Memory B cell (primary cell): ENCODE measurements around the gene MAP2.

Experiments used
- ATAC-seq: fragments of 150-1000 bp; cut with Tn5 transposase; 2 replicates; pipeline ENCODE4 v1.10.0; 2021; ENCODE audit warnings: low read depth, mild to moderate bottlenecking, moderate library complexity
- DNase-seq, 2 donors: peaks; one replicate each; pipeline ENCODE4 v3.0.0; 2022; ENCODE audit warnings: low spot score in 2 of 2
- H3K27ac Mint-ChIP-seq: one replicate; pipeline ENCODE4 v1.8.0; 2022; ENCODE audit warnings: mild to moderate bottlenecking, moderate library complexity, mixed read lengths
- H3K27me3 Mint-ChIP-seq: one replicate; pipeline ENCODE4 v1.8.0; 2022; ENCODE audit warnings: mixed read lengths
- H3K36me3 Mint-ChIP-seq: one replicate; pipeline ENCODE4 v1.8.0; 2022; ENCODE audit warnings: mild to moderate bottlenecking, mixed read lengths
- H3K4me1 Mint-ChIP-seq: one replicate; pipeline ENCODE4 v1.8.0; 2022; ENCODE audit warnings: mixed read lengths
- H3K4me3 Mint-ChIP-seq: one replicate; pipeline ENCODE4 v1.8.0; 2022; ENCODE audit warnings: mild to moderate bottlenecking, moderate library complexity, mixed read lengths
- H3K9me3 Mint-ChIP-seq: one replicate; pipeline ENCODE4 v1.8.0; 2022; ENCODE audit warnings: mixed read lengths

The MAP2 gene

DNA sequence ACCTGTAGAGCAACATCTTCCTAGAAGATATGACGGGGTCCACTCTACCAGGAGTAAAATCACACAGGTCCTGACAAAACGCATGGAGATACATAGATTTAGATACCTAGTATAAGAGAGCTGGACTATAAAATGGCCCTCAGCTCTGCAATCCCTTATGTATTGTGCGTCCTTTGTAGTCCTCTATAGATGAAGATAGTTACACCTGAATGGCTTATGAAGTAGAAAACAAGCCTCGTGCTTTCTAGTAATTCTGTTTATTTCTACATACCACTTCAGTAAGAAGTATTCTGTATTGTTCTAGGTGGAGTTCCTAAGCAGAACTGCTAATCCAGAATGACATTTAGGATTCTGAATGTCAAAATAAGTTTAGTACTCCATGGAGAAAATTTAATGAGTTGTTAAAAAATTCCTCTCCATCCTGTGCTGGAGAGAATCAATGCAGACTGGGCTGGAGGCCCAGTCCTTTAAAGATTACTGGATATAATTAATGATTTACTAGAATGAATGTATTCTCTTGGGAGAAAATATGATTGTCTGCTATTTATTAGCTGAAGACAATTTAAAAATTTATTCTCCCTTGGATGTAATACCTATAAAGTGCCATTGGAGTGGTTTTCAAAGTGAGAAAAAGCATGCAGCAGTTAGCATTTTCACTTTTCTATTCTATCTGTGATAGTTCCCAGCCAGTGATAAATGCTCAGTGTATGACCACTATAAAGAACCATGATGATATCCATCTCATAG is 200.5 kb downstream of the MAP2 start:
- Mint-ChIP-seq H3K9me3 (no peaks in the 10 kb centered on the region), H3K36me3 (no peaks in the 10 kb centered on the region), H3K4me3 (no peak overlapping the region), H3K4me1 (peaks cover 7% of the 10 kb centered on the region), H3K27ac (no peak overlapping the region), H3K27me3 (no peaks in the 10 kb centered on the region)
- ATAC-seq (no peak), DNase-seq (no peak)

DNA sequence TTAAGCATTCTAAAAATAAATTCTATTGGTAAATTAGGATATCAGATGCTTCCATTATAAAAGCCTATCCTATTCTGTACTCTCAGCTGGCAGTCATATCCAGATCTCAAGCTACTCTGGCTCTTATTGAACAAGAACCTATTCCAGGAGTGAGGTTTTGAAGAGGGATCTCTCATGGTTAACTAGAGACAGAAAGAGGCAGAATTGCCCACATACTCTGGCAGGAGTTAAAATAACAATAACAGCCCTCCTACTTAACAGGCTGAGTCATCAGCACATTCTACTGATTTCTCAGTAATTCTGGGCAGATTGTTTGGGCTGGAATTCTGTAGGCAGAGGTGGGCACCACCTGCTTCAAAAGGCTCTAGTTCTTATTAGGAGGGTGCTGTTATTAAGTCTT is 205.8 kb downstream of the MAP2 start:
- Mint-ChIP-seq H3K27me3 (peaks cover 2% of the 10 kb centered on the region), H3K27ac (no peak overlapping the region), H3K4me1 (no peaks in the 10 kb centered on the region), H3K36me3 (no peaks in the 10 kb centered on the region), H3K4me3 (no peak overlapping the region), H3K9me3 (no peaks in the 10 kb centered on the region)
- no peak for DNase-seq
- ATAC-seq: no peak

DNA sequence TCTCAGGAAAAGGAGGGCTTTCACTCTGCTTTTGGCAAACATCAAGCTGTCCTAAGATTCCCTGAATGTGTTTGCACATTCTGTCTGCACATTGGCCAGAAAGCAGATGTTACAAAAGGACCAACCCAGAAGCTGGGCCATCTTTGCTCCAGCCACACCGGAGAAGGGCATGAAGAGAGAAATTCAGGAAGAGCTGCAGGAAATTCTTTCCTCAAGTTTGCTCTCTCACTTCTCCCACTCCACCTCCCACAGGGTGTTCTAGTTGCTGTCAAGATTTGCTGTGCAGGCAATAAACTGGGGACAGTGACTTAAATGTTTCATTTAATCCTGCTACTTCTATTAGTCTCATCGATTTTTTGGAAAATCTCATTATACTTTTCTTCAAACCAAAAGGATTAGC is 210.1 kb downstream of the MAP2 start:
- no peaks in the 10 kb centered on the region for H3K36me3 Mint-ChIP-seq
- ATAC-seq (no peak), DNase-seq (no peak)
- no peak overlapping the region for H3K27ac Mint-ChIP-seq
- H3K27me3 Mint-ChIP-seq: peaks cover 2% of the 10 kb centered on the region
- no peaks in the 10 kb centered on the region for H3K4me1 Mint-ChIP-seq
- no peaks in the 10 kb centered on the region for H3K9me3 Mint-ChIP-seq
- H3K4me3 Mint-ChIP-seq: no peak overlapping the region

DNA sequence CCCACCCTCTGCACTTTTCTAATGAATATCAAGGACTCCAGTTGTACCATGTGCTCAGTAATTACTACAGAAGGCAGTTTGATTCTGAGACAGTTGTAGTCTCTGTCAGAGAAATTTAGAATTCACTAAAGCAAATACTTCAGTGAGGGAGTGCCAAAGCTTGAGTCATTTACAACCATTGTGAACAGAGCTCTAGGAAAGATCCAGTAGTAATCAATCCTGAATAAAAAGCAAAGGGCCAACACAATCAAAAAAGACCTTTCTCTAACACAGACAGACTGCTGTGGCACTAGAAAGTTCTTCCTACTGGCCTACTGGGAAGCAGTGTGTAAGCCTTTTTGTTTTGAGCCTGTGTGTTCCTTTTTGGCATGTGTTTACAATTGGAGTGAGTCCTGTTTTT is 212.2 kb downstream of the MAP2 start:
- Mint-ChIP-seq H3K27ac (no peak overlapping the region), H3K27me3 (peaks cover 2% of the 10 kb centered on the region), H3K36me3 (no peaks in the 10 kb centered on the region), H3K4me1 (no peaks in the 10 kb centered on the region), H3K4me3 (no peak overlapping the region), H3K9me3 (no peaks in the 10 kb centered on the region)
- no peak for DNase-seq
- ATAC-seq: no peak

DNA sequence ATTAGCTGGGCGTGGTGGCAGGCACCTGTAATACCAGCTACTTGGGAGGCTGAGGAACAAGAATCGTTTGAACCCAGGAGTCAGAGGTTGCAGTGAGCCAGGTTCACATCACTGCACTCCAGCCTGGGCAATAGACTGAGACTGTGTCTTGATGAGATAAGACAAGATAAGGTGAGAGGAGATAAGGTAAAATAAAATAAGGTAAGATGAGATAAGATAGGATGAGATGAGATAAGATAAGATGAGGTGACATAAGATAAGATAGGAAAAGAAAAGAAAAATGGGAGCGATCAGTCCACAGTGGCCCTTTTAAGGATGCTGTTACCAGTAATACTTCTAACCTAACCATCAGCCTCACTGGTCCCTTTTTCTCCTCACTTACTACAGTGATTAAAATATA is 213.4 kb downstream of the MAP2 start:
- Mint-ChIP-seq H3K4me1 (no peaks in the 10 kb centered on the region), H3K27ac (no peak overlapping the region), H3K36me3 (no peaks in the 10 kb centered on the region), H3K27me3 (peaks cover 2% of the 10 kb centered on the region), H3K9me3 (no peaks in the 10 kb centered on the region), H3K4me3 (no peak overlapping the region)
- no peak for ATAC-seq
- DNase-seq: no peak

DNA sequence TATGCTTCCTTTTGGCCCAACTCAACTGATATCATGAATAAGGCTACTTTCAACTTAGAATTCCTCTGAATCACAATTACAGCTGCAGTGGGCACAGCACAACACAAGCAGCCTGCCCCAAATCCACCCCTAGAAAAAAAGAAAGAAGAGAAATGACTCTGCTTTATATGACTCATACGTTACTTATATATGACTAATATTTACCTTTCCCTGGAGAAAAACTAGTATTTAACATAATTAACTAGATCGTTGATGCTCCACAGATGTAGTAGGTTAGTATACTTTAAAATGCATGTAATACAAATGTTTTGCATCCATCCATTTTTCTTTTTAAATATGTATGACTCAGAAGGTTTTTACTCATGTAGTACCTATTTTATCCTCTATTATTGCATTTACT is 214.5 kb downstream of the MAP2 start:
- no peaks in the 10 kb centered on the region for H3K27me3 Mint-ChIP-seq
- no peak overlapping the region for H3K4me3 Mint-ChIP-seq
- DNase-seq (no peak), ATAC-seq (no peak)
- no peaks in the 10 kb centered on the region for H3K4me1 Mint-ChIP-seq
- no peaks in the 10 kb centered on the region for H3K9me3 Mint-ChIP-seq
- no peak overlapping the region for H3K27ac Mint-ChIP-seq
- no peaks in the 10 kb centered on the region for H3K36me3 Mint-ChIP-seq

DNA sequence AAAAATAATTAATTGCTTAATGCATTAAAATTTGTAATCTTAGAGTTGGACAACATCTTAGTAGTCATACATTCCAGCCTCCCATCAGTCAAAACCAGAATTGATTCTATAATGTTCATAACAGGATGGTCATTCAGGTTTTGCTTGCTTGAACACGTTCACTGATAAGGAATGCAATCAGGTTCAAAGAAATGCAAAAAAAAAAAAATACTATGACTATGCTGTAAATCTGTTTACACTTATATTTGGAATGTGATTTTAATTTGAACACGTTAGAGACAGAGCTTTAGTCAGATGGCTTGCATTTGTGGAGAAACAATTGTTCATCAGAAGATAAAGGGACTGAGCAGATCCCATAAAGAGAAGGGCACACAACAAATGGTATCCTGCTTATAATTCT is 216.5 kb downstream of the MAP2 start:
- Mint-ChIP-seq H3K4me3 (no peak overlapping the region), H3K36me3 (no peaks in the 10 kb centered on the region), H3K9me3 (no peaks in the 10 kb centered on the region), H3K27ac (no peak overlapping the region), H3K27me3 (no peaks in the 10 kb centered on the region), H3K4me1 (no peaks in the 10 kb centered on the region)
- no peak for ATAC-seq
- DNase-seq: no peak

DNA sequence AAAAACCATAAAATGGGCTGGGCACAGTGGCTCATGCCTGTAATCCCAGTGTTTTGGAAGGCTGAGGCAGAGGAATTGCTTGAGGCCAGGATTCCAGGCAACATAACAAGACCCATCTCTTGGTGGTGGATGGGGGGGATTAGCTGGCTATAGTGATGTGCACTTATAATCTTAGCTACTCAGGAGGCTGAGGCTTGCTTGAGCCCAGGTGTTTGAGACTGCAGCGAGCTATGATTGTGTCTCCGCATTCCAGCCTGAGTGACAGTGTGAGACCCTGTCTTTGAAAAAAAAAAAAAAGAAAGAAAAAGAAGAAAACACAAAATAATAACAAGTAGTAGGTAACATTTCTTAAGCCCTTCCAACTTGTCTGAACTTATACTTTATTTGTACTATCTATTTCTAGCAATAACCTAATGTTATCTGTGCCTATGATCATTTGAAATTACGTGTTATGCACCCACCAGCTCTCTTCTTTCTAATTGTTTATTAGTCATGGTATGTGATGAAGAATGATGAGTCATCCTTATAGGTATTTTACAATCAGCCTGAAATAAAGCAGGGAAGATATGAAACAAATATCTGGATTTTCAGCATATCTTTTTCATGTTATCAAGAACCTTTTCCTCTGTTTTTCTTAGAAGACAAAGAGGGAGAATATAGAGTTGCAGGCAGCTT is 218.4 kb downstream of the MAP2 start:
- Mint-ChIP-seq H3K4me3 (no peak overlapping the region), H3K27me3 (no peaks in the 10 kb centered on the region), H3K4me1 (no peaks in the 10 kb centered on the region), H3K36me3 (no peaks in the 10 kb centered on the region), H3K9me3 (no peaks in the 10 kb centered on the region), H3K27ac (no peak overlapping the region)
- ATAC-seq: no peak
- no peak for DNase-seq

DNA sequence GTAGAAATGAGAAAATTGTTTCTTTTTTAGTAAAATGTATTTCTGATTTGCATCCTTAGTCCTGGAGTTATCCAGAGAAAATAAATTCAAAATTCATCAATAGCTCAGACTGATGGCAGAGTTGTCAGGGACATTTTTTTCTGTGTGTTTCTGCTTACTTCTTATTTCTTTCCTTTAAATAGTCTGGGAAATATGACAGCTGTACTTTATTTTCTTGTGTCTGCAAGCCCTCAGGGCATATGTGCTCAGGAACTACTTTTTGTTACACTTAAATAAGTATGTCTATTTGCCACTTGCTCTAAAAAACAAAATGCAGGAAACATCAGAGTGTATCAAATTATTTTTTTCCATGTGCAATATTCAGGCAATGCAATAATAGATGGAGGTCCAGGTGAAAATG is 221.0 kb downstream of the MAP2 start:
- DNase-seq: no peak
- Mint-ChIP-seq H3K27me3 (no peaks in the 10 kb centered on the region), H3K36me3 (no peaks in the 10 kb centered on the region), H3K27ac (no peak overlapping the region), H3K4me1 (no peaks in the 10 kb centered on the region), H3K9me3 (no peaks in the 10 kb centered on the region), H3K4me3 (no peak overlapping the region)
- no peak for ATAC-seq

DNA sequence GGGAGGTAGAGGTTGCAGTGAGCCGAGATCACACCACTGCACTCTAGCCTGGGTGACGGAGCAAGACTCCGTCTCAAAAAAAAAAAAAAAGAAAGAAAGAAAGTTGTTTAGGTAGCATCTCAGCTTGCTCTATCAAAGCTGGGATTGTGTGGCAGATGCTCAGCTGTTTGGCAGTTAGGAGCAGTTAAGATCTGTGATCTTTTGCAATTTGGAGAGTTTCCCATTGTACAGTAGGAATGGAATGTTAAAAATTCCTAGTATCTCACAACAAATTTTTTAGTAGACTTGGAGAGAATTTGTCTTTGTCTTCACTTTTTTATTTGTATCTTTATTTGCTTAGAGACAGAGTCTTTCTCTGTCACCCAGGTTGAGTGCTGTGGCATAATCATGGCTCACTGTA is 224.9 kb downstream of the MAP2 start:
- Mint-ChIP-seq H3K36me3 (no peaks in the 10 kb centered on the region), H3K4me3 (no peak overlapping the region), H3K27ac (no peak overlapping the region), H3K4me1 (no peaks in the 10 kb centered on the region), H3K9me3 (no peaks in the 10 kb centered on the region), H3K27me3 (no peaks in the 10 kb centered on the region)
- DNase-seq (no peak), ATAC-seq (no peak)

DNA sequence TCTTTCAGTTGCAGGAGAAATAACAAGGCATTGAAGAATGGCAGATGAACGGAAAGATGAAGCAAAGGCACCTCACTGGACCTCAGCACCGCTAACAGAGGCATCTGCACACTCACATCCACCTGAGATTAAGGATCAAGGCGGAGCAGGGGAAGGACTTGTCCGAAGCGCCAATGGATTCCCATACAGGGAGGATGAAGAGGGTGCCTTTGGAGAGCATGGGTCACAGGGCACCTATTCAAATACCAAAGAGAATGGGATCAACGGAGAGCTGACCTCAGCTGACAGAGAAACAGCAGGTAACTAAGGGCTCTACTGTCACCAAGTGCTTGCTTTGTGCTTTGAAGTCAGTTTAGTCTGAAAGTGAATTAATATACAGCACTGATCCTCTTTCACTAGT is 229.3 kb downstream of the MAP2 start:
- H3K4me3 Mint-ChIP-seq: no peak overlapping the region
- no peak for DNase-seq
- H3K27ac Mint-ChIP-seq: no peak overlapping the region
- H3K27me3 Mint-ChIP-seq: no peaks in the 10 kb centered on the region
- no peak for ATAC-seq
- peaks cover 3% of the 10 kb centered on the region for H3K4me1 Mint-ChIP-seq
- H3K9me3 Mint-ChIP-seq: no peaks in the 10 kb centered on the region
- no peaks in the 10 kb centered on the region for H3K36me3 Mint-ChIP-seq

DNA sequence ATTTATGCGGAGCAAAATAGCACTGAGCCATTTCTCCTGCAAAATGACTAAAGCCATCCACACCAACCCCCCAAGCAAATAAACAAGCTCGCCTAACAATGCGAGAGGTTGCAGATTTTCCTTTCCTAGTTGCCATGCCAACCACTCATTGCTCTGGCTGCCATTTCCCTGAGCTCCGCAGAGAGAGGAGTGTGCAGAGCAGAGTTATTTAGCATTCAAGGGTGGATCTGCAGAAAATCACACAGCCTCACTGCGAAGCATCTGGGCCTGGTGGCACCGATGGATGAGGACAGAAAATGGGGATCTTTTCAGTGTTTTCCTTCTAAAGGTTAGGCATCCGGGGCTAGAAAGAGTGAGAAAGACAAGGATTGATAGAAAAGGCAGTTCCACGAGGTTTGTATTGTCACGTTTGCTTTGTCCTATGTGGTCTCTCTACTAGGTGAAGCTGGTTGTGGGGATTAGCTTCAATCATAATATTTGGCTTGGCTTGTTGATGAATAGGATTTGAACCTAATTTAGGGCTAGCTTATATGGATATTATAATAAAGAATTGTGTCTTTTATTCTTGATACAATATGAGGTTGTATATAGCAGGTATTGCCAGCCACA is 237.5 kb downstream of the MAP2 start:
- Mint-ChIP-seq H3K27me3 (peaks cover 1% of the 10 kb centered on the region), H3K27ac (no peak overlapping the region), H3K4me1 (no peaks in the 10 kb centered on the region), H3K4me3 (no peak overlapping the region), H3K36me3 (no peaks in the 10 kb centered on the region), H3K9me3 (no peaks in the 10 kb centered on the region)
- no peak for ATAC-seq
- DNase-seq: no peak

DNA sequence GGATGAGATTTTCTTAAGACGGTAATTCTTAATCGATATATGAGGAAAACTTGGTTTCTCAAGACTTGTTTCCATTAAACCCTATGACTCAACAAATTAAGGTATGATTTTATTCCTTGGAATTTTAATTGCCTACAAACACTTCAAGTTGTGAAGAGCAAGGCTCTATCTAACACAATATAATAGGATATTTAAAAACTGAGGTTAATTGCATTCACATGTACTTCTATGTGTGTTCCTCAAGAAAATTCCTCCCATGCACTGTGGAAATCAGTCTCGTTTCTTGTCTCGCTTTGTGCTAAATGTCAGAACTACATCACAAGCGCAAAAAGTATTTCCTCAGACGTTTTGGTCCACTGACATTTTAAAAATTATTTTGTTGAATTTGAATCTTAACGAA is 238.2 kb downstream of the MAP2 start:
- no peaks in the 10 kb centered on the region for H3K4me1 Mint-ChIP-seq
- H3K36me3 Mint-ChIP-seq: no peaks in the 10 kb centered on the region
- H3K27me3 Mint-ChIP-seq: peaks cover 1% of the 10 kb centered on the region
- H3K4me3 Mint-ChIP-seq: no peak overlapping the region
- DNase-seq (no peak), ATAC-seq (no peak)
- no peaks in the 10 kb centered on the region for H3K9me3 Mint-ChIP-seq
- H3K27ac Mint-ChIP-seq: no peak overlapping the region

DNA sequence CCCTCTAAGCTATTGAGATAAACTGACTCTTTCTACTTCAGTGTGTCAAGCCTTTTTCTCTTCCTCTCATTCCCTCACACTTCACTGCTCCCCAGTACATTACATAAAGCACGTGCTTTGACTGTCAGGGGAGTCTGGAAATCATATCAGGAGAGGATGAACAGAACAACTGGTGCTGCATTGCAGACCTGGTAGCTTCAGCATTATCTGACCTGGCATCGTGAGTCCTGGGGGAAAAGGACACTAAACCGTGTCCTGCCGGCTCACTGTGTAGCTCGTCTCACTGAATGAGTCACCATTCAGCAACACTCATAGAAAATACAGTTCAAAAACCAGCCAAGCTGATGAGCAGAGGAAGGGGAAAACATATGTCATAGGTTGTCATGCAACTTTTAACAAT is 239.3 kb downstream of the MAP2 start:
- H3K27ac Mint-ChIP-seq: no peak overlapping the region

DNA sequence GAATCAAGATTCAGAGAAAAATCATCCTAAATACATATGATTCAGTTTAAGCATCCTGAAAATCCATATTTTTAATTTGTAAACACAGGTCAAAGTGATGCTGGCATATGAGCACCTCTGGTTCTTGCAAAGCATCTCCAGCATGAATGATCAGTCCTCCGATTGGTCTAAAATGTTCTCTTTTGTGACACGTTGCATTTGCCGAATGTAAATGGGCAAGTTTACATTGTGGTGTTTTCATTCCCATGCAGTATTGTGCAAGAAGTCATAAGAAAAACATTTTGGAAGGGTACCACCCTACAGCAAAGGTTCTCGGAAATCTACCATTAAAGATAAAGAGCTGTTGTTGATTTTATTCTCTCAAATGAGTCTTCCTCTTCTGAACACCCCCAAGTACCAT is 239.8 kb downstream of the MAP2 start:
- H3K27me3 Mint-ChIP-seq: peaks cover 1% of the 10 kb centered on the region
- ATAC-seq (no peak), DNase-seq (no peak)
- no peaks in the 10 kb centered on the region for H3K36me3 Mint-ChIP-seq
- H3K4me3 Mint-ChIP-seq: no peak overlapping the region
- no peak overlapping the region for H3K27ac Mint-ChIP-seq
- no peaks in the 10 kb centered on the region for H3K9me3 Mint-ChIP-seq
- H3K4me1 Mint-ChIP-seq: no peaks in the 10 kb centered on the region

More for the DNA sequence above, 239.3 kb downstream of the MAP2 start:
- peaks cover 1% of the 10 kb centered on the region for H3K27me3 Mint-ChIP-seq
- DNase-seq: no peak
- no peak overlapping the region for H3K4me3 Mint-ChIP-seq
- ATAC-seq: no peak
- no peaks in the 10 kb centered on the region for H3K4me1 Mint-ChIP-seq
- H3K9me3 Mint-ChIP-seq: no peaks in the 10 kb centered on the region
- H3K36me3 Mint-ChIP-seq: no peaks in the 10 kb centered on the region
